ENCODE data around the gene PTGR2.

The PTGR2 gene

DNA sequence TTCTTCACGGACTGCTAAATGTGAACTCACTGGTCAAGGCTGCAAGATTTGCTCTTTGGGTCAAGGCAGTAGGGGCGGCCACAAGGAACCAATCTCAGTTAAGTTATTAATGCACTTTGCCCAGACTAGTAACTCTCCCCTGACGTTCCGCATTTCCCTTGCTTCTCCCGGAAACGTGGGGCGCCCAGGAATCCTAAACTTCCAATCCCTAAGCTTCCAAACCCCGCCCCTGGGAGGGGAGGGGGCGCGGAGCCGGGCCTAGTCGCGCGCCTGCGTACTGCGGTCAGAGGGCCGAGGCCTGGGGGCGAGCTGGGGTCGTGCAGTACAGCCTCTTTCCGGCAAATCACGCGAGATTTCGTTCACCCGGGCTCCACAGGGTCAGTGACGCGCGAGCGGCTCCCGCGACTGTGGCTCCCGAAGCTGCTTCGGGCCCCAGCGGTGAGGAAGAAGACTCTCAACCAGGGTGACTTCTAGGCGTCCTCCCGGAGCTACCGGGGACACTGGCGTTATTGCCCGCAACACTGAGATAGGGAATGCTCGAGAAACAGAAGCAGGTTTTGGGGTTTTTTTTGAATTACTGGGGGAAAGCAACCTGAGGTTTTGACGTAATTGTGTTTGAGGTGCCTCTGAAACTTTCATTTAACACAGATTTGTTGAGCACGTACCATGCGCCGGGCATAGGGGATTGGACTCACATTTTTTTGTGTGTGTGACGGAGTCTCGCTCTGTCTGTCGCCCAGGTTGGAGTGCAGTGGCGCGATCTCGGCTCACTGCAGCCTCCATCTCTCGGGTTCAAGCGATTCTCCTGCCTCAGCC is at the start of gene PTGR2:
Gene PTGR2, plus strand, starts transcription at position 265 of the 816 bp plus-strand sequence. CDS start 7,032 bp downstream, outside the sequence.
- ChIA-PET POLR2A (interaction anchor here (0.6 to 1.4 kb wide), 6 partner anchors 15 to 139 kb away, joined by 3 to 4 read pairs (median 4); partner anchors contain the start of gene ZNF410), CTCF (interaction anchor here (0.7 to 3.6 kb wide), 7 partner anchors 13 to 140 kb away, joined by 3 to 25 read pairs (median 3); no protein-coding TSS in a partner anchor)
- H3K4me3 ChIP-seq (ENCODE audit: low read depth, low read length) = peak within 1 kb of the TSS; percentile 67
- peak; percentile 73 for DNase-seq (ENCODE audit: low read depth, low spot score)
- TF ChIP-seq CTCF (IDR thresholded peaks at IDR 0.05; ENCODE audit: insufficient read depth, low read length, missing control alignments) = no peak

DNA sequence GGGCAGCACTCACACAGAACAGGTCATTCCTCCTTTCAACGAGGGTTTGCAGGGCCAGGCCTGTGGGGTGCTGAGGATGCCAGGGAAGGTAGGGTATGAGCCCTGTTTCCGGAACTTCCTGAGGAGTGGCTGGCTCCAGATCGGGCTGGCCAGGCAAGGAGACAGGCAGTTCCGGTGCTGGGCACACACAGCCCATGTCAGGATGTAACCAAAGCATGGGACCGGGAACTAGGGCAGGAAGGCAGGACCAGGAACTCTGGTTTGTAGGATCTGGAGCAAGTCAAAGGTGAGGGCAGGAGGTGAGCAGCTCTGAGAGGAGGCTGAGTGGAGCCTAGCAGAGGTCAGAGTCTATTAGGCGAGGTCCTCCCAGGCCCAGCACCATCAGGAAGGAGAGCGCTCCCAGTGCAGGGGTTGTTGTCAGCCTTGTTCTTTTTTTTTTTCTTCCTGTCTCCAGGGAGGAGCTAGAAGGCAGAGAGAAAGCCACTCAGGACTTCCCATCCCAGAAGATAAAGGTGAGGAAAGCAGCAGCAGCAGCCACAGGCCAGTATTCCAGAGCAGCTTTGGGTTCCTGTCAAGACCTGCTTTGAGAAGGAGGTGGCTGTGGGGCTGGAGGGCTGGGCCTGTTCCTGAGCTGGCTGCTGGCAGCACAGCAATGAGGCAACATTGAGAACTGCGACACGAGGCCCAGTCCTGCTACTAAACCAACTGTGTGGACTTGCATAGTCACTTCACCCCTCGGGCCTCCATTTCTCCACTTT is 49.0 kb upstream of the PTGR2 start:
- ChIA-PET CTCF (no interaction called here), POLR2A (no interaction called here)
- no peak for DNase-seq (ENCODE audit: low read depth, low spot score)
- no peak overlapping the region for H3K4me3 ChIP-seq (ENCODE audit: low read depth, low read length)
- TF ChIP-seq CTCF (IDR thresholded peaks at IDR 0.05; ENCODE audit: insufficient read depth, low read length, missing control alignments) = no peak

DNA sequence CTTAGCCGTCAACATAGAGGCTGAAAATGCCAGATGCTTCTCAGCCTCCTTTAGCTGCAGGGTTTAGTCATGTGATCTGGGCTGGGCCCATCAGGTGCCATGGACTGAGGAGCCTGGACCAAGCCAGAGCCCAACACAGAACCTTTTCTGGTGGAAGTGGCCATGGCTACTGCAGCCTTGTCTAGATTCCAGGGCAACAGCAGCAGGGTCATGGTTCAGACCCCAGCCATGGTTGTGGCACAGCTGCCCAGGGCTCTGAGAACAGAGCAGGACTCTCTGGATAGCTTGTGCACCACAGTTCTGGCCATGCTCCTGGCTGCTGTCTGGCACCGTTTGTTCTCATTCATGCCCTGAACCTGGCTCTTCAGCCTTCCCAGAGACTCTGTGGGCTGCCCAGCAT is 47.0 kb upstream of the PTGR2 start:
- H3K4me3 ChIP-seq (ENCODE audit: low read depth, low read length) = no peak overlapping the region
- TF ChIP-seq CTCF (IDR thresholded peaks at IDR 0.05; ENCODE audit: insufficient read depth, low read length, missing control alignments) = no peak
- ChIA-PET CTCF (no interaction called here), POLR2A (no interaction called here)
- no peak for DNase-seq (ENCODE audit: low read depth, low spot score)

- no peak overlapping the region for H3K4me3 ChIP-seq (ENCODE audit: low read depth, low read length)
- ChIA-PET POLR2A (no interaction called here), CTCF (no interaction called here)
- no peak for TF ChIP-seq CTCF (IDR thresholded peaks at IDR 0.05; ENCODE audit: insufficient read depth, low read length, missing control alignments)
- no peak for DNase-seq (ENCODE audit: low read depth, low spot score)
Measured at GRCh38 chr14:73807457-73807856, 44.2 kb upstream of the PTGR2 start.

DNA sequence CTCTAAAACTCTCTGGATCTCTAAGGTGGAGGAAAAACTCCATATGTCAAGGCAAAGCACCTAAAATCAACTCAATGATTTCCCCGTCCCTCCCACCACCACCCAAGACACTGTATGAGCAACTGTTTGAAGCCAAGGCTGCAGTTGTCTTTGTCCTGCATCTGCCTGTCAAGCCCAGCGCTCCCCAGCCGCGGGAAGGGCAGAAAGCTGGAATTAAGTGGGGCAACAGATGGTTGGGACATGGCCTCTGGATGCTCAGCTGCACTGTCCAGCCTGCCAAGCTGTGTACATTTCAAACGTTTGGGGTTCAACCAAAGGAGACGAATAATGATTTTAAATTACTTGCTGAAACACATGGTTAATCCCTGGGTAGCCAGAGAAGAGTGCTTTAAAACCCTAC is 42.2 kb upstream of the PTGR2 start:
- H3K4me3 ChIP-seq (ENCODE audit: low read depth, low read length) = no peak overlapping the region
- ChIA-PET CTCF (interaction anchor here (0.9 to 2.0 kb wide), 4 partner anchors 8 to 23 kb away, joined by 3 to 5 read pairs (median 4); no protein-coding TSS in a partner anchor), POLR2A (interaction anchor here (1.0 kb wide), 1 partner anchor 77 kb away, joined by 3 read pairs; the partner anchor contains the start of gene ZNF410)
- no peak for DNase-seq (ENCODE audit: low read depth, low spot score)
- TF ChIP-seq CTCF (IDR thresholded peaks at IDR 0.05; ENCODE audit: insufficient read depth, low read length, missing control alignments) = no peak
